Left ventricle myocardium inferior (tissue), 1 donor: ENCODE data around the gene MVK. TPM values are rescaled to one million over a fixed set of nuclear protein-coding genes. Genes with fewer than 3 reads are reported as not detected.

Experiments used
- DNase-seq: peaks from one replicate; pipeline ENCODE4 v3.0.0-alpha.2; 2020
- H3K27ac ChIP-seq: fragments of 200-600 bp; replicated peaks from 2 replicates; pipeline ENCODE4 v1.8.0; 2021
- H3K27me3 ChIP-seq: fragments of 200-600 bp; 2 replicates; pipeline ENCODE4 v1.8.0; 2021; ENCODE audit warnings: low read depth
- H3K36me3 ChIP-seq: fragments of 200-600 bp; 2 replicates; pipeline ENCODE4 v1.8.0; 2021
- H3K4me1 ChIP-seq: fragments of 200-600 bp; 2 replicates; pipeline ENCODE4 v1.8.0; 2021
- H3K4me3 ChIP-seq: fragments of 200-600 bp; 2 replicates; pipeline ENCODE4 v1.8.0; 2021; ENCODE audit warnings: mild to moderate bottlenecking, moderate library complexity
- H3K9me3 ChIP-seq: fragments of 200-600 bp; replicated peaks from 2 replicates; pipeline ENCODE4 v1.8.0; 2021
- CTCF ChIP-seq: fragments of 200-600 bp; IDR thresholded peaks from 2 replicates; pipeline ENCODE4 v1.8.0; 2021; ENCODE audit warnings: antibody characterized with exemption, mild to moderate bottlenecking, borderline replicate concordance
- intact Hi-C: fragments of 100-400 bp; cut with micrococcal nuclease; formaldehyde crosslinking; loops from one replicate; pipeline ENCODE4 v1.11.0; 2022
- total RNA-seq: library from RNA; stranded (reverse); fragmentation: NEBNext Ultra II Directional; extraction: Animal tissue kit (Norgen Biotek cat#: 25700); gene quantifications from one replicate; pipeline ENCODE4 v1.2.1, GENCODE V29; 2021
- donor health status: DM: no; HTN: yes; CAD: no; lungs with severe emphysema.

Gene MVK
- total RNA-seq, 1 donor from 2014 or later, result 8.4 TPM

GRCh38 chr12:109612003-109612402 is 38.4 kb downstream of the MVK start:
- Histone ChIP-seq H3K4me3 (no peak overlapping the region), H3K9me3 (no peaks in the 10 kb centered on the region), H3K36me3 (no peaks in the 10 kb centered on the region), H3K4me1 (peaks cover 3% of the 10 kb centered on the region), H3K27me3 (peaks cover 90% of the 10 kb centered on the region), H3K27ac (no peak overlapping the region)
- intact Hi-C loops, result no loop called here
- no peak for TF ChIP-seq CTCF
- no peak for DNase-seq

GRCh38 chr12:109612975-109613502 is 39.4 kb downstream of the MVK start:
- H3K4me1 ChIP-seq, result no peaks in the 10 kb centered on the region
- TF ChIP-seq CTCF, result peak; percentile 22
- no peaks in the 10 kb centered on the region for H3K36me3 ChIP-seq
- peaks cover 82% of the 10 kb centered on the region for H3K27me3 ChIP-seq
- intact Hi-C loops, result no loop called here
- DNase-seq, result no peak
- H3K27ac ChIP-seq, result no peak overlapping the region
- no peaks in the 10 kb centered on the region for H3K9me3 ChIP-seq
- H3K4me3 ChIP-seq, result no peak overlapping the region

- no peaks in the 10 kb centered on the region for H3K36me3 ChIP-seq
- no peak for DNase-seq
- peaks cover 73% of the 10 kb centered on the region for H3K27me3 ChIP-seq
- TF ChIP-seq CTCF, result no peak
- H3K27ac ChIP-seq, result no peak overlapping the region
- no peaks in the 10 kb centered on the region for H3K4me1 ChIP-seq
- no peaks in the 10 kb centered on the region for H3K9me3 ChIP-seq
- intact Hi-C loops, result no loop called here
- no peak overlapping the region for H3K4me3 ChIP-seq
Observed at GRCh38 chr12:109613649-109614455, 40.3 kb downstream of the MVK start.

- no peak overlapping the region for H3K4me3 ChIP-seq
- H3K36me3 ChIP-seq, result no peaks in the 10 kb centered on the region
- H3K27me3 ChIP-seq, result peaks cover 57% of the 10 kb centered on the region
- no peaks in the 10 kb centered on the region for H3K9me3 ChIP-seq
- no peak overlapping the region for H3K27ac ChIP-seq
- intact Hi-C loops, result no loop called here
- DNase-seq, result no peak
- no peak for TF ChIP-seq CTCF
- no peaks in the 10 kb centered on the region for H3K4me1 ChIP-seq
Observed at GRCh38 chr12:109615556-109616229, 42.1 kb downstream of the MVK start.

- no peak overlapping the region for H3K27ac ChIP-seq
- no peak overlapping the region for H3K4me3 ChIP-seq
- peaks cover 41% of the 10 kb centered on the region for H3K27me3 ChIP-seq
- no peak for DNase-seq
- peaks cover 3% of the 10 kb centered on the region for H3K4me1 ChIP-seq
- TF ChIP-seq CTCF, result no peak
- H3K36me3 ChIP-seq, result no peaks in the 10 kb centered on the region
- H3K9me3 ChIP-seq, result no peaks in the 10 kb centered on the region
- intact Hi-C loops, result no loop called here
Observed at GRCh38 chr12:109617491-109617890, 43.9 kb downstream of the MVK start.
